HepG2 (cell line): ENCODE data around the gene GLYATL3. TPM values are rescaled to one million over a fixed set of nuclear protein-coding genes. Genes with fewer than 3 reads are reported as not detected.

Experiments used
- ATF1 ChIP-seq: IDR thresholded peaks from 2 replicates; pipeline ENCODE4 v1.6.1; 2016; ENCODE audit warnings: mild to moderate bottlenecking, control low read depth
- GATA4 ChIP-seq: sonication (generic); IDR thresholded peaks from 2 replicates; pipeline ENCODE4 v1.6.1; 2016; ENCODE audit warnings: antibody characterized with exemption, low read depth, borderline replicate concordance
- HOXA9 ChIP-seq: sonication (generic); formaldehyde crosslinking; IDR thresholded peaks from 2 replicates; pipeline ENCODE4 v1.8.1; 2022; ENCODE audit warnings: missing genetic modification reagents, mild to moderate bottlenecking, moderate library complexity, borderline replicate concordance
- NCOR1 ChIP-seq: fragments of 200-600 bp; sonication (generic); IDR thresholded peaks from 2 replicates; pipeline ENCODE4 v1.7.0; 2017; ENCODE audit warnings: antibody characterized with exemption, low read length, borderline replicate concordance
- PCBP2 ChIP-seq: fragments of 200-400 bp; formaldehyde crosslinking; optimal IDR thresholded peaks from 2 replicates; pipeline ENCODE3; 2018; ENCODE audit warnings: low read length, low read depth; ENCODE audit not compliant: poor library complexity, severe bottlenecking
- SAFB2 ChIP-seq: sonication (generic); formaldehyde crosslinking; IDR thresholded peaks from 2 replicates; pipeline ENCODE4 v1.5.1; 2020; ENCODE audit warnings: missing genetic modification reagents, low read depth, mild to moderate bottlenecking, borderline replicate concordance
- SP140L ChIP-seq: sonication (generic); formaldehyde crosslinking; IDR thresholded peaks from 2 replicates; pipeline ENCODE4 v1.4.0; 2020; ENCODE audit warnings: missing genetic modification reagents, borderline replicate concordance
- polyA plus RNA-seq, 8 experiments: library from polyadenylated mRNA; depleted of rRNA in 3 of 8; stranded (reverse) in 7 of 8; unstranded in 1 of 8; fragments of >200 nt; fragmentation: Illumina TruSeq in 4 of 8; extraction: Trizol in 4 of 8; gene quantifications; 2 replicates each; pipeline versions ENCODE4 v1.2.1 to v1.2.3, GENCODE V29; 2011 to 2016; ENCODE audit warnings: low read depth in 4 of 8, missing spikeins in 1 of 8, mixed read lengths in 1 of 8; ENCODE audit not compliant: insufficient read depth in 1 of 8
- total RNA-seq, 5 experiments: library from RNA; depleted of rRNA; stranded (reverse); fragments of >200 nt; fragmentation: Illumina TruSeq; extraction: Trizol; gene quantifications; 2 replicates each; pipeline ENCODE4 v1.2.3, GENCODE V29; 2016; ENCODE audit warnings: low read depth in 1 of 5
- TF ChIP-seq, protein P1 (sequence below): sonication (generic); formaldehyde crosslinking; IDR thresholded peaks from 2 replicates; pipeline ENCODE4 v1.4.0; 2020; ENCODE audit warnings: missing genetic modification reagents
- TF ChIP-seq, protein P2 (sequence below): sonication (generic); formaldehyde crosslinking; IDR thresholded peaks from 2 replicates; pipeline ENCODE4 v1.5.0; 2020; ENCODE audit warnings: missing genetic modification reagents
- TF ChIP-seq, protein P3 (sequence below): fragments of 450-650 bp; IDR thresholded peaks from 2 replicates; pipeline ENCODE4 v1.6.1; 2017
- TF ChIP-seq, protein P4 (sequence below): sonication (generic); formaldehyde crosslinking; IDR thresholded peaks from 2 replicates; pipeline ENCODE4 v1.4.0; 2020; ENCODE audit warnings: missing genetic modification reagents, borderline replicate concordance

The GLYATL3 gene
- total and polyA plus RNA-seq, 2 of the 13 experiments (the other 11 are each of a cell fraction or from before 2014, with no cell fraction given) = 0.05 TPM; not detected in 1

DNA sequence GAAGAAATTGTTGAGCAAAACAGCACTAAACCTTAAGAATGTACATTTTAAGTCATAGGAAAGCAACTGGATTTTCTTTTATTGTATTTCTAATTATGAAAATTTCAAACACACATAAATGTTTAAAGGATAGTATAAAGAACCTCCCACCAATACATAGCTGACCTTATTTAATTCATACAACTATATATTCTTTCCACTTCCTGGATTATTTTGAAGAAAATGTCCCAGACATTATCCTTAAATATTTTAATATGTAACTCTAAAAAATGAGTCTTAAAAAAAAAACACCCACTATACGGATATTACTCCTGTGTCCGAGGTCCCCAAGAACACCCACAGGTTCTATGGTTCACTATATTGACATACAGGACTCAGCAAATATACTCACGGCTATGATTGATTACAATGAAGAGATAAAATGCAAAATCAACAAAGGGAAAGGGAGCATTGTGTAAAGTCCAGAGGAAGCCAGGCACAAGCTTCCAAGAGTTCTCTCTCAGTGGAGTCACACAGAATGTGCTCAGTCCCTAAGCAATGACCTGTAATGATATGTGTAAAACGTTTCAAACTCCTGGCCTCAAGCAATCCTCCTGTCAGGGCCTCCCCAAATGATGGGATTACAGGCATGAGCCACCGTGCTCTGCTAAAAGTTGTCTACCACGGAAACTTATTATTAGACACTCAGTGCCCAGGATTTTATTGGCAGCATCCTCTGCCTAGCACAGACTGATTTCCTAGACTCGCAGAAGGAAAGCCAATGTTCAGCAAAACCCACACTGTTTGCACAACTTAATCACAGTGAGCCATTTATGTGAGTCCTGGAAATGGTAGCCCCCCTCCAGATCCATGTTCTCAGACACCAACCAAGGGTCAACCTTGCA is 23.2 kb downstream of the GLYATL3 start (continued):
- TF ChIP-seq, protein P1, sequence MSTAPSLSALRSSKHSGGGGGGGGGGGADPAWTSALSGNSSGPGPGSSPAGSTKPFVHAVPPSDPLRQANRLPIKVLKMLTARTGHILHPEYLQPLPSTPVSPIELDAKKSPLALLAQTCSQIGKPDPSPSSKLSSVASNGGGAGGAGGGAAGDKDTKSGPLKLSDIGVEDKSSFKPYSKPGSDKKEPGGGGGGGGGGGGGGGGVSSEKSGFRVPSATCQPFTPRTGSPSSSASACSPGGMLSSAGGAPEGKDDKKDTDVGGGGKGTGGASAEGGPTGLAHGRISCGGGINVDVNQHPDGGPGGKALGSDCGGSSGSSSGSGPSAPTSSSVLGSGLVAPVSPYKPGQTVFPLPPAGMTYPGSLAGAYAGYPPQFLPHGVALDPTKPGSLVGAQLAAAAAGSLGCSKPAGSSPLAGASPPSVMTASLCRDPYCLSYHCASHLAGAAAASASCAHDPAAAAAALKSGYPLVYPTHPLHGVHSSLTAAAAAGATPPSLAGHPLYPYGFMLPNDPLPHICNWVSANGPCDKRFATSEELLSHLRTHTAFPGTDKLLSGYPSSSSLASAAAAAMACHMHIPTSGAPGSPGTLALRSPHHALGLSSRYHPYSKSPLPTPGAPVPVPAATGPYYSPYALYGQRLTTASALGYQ (CRISPR knock-in tag) = peak; percentile 99
- TF ChIP-seq GATA4 (peak; percentile 99), NCOR1 (peak; percentile 98), SAFB2 (CRISPR knock-in tag) (no peak), ATF1 (CRISPR knock-in tag) (peak; percentile 74), SP140L (CRISPR knock-in tag) (0 out of 2 replicates have a peak, but pooled peaks have one; percentile 92), HOXA9 (no peak), PCBP2 (no peak)
- TF ChIP-seq, protein P2, sequence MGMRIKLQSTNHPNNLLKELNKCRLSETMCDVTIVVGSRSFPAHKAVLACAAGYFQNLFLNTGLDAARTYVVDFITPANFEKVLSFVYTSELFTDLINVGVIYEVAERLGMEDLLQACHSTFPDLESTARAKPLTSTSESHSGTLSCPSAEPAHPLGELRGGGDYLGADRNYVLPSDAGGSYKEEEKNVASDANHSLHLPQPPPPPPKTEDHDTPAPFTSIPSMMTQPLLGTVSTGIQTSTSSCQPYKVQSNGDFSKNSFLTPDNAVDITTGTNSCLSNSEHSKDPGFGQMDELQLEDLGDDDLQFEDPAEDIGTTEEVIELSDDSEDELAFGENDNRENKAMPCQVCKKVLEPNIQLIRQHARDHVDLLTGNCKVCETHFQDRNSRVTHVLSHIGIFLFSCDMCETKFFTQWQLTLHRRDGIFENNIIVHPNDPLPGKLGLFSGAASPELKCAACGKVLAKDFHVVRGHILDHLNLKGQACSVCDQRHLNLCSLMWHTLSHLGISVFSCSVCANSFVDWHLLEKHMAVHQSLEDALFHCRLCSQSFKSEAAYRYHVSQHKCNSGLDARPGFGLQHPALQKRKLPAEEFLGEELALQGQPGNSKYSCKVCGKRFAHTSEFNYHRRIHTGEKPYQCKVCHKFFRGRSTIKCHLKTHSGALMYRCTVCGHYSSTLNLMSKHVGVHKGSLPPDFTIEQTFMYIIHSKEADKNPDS (CRISPR knock-in tag) = peak; percentile 97
- TF ChIP-seq, protein P3, sequence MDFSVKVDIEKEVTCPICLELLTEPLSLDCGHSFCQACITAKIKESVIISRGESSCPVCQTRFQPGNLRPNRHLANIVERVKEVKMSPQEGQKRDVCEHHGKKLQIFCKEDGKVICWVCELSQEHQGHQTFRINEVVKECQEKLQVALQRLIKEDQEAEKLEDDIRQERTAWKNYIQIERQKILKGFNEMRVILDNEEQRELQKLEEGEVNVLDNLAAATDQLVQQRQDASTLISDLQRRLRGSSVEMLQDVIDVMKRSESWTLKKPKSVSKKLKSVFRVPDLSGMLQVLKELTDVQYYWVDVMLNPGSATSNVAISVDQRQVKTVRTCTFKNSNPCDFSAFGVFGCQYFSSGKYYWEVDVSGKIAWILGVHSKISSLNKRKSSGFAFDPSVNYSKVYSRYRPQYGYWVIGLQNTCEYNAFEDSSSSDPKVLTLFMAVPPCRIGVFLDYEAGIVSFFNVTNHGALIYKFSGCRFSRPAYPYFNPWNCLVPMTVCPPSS = no peak
- TF ChIP-seq, protein P4, sequence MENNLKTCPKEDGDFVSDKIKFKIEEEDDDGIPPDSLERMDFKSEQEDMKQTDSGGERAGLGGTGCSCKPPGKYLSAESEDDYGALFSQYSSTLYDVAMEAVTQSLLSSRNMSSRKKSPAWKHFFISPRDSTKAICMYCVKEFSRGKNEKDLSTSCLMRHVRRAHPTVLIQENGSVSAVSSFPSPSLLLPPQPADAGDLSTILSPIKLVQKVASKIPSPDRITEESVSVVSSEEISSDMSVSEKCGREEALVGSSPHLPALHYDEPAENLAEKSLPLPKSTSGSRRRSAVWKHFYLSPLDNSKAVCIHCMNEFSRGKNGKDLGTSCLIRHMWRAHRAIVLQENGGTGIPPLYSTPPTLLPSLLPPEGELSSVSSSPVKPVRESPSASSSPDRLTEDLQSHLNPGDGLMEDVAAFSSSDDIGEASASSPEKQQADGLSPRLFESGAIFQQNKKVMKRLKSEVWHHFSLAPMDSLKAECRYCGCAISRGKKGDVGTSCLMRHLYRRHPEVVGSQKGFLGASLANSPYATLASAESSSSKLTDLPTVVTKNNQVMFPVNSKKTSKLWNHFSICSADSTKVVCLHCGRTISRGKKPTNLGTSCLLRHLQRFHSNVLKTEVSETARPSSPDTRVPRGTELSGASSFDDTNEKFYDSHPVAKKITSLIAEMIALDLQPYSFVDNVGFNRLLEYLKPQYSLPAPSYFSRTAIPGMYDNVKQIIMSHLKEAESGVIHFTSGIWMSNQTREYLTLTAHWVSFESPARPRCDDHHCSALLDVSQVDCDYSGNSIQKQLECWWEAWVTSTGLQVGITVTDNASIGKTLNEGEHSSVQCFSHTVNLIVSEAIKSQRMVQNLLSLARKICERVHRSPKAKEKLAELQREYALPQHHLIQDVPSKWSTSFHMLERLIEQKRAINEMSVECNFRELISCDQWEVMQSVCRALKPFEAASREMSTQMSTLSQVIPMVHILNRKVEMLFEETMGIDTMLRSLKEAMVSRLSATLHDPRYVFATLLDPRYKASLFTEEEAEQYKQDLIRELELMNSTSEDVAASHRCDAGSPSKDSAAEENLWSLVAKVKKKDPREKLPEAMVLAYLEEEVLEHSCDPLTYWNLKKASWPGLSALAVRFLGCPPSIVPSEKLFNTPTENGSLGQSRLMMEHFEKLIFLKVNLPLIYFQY (CRISPR knock-in tag) = peak; percentile 66; the same call in 1 of the 2 replicates
